COLO668 (cell line): ENCODE data around the gene TUBD1.

Experiments
- DNase-seq: peaks from one replicate; lab custom pipeline; 2025; ENCODE audit not compliant: unreplicated experiment; lab: John Stamatoyannopoulos, UW

TUBD1 gene

DNA sequence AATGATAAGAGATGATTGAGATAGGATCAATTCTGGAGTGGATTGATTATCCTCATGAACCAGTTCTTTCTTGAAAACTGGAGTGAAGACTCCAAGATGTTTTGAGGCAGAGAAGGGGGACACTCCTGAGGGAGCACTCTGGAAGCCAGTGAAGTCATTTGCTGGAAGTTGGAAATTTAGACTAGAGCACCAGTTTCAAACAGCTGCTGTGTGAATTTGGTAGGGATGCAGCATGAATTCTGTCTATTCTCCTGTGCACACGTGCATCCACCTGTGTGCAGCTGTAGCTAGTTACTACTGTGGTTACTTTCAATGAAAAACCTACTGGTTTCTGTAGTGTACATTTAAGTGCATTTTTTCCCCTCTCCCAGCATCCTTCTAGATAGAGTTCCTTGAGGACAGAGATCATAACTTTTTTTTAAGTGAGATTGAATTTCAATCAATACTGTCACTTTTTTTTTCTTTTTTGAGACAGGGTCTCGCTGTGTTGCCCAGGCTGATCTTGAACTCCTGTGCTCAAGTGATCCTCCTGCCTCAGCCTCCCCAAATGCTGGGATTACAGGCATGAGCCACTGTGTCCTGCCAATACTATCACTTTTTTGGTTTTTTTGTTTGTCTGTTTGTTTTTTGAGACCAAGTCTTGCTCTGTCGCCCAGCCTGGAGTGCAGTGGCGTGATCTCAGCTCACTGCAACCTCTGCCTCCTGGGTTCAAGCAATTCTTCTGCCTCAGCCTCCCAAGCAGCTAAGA lies 65.9 kb downstream of the TUBD1 start:
- no peak for DNase-seq

DNA sequence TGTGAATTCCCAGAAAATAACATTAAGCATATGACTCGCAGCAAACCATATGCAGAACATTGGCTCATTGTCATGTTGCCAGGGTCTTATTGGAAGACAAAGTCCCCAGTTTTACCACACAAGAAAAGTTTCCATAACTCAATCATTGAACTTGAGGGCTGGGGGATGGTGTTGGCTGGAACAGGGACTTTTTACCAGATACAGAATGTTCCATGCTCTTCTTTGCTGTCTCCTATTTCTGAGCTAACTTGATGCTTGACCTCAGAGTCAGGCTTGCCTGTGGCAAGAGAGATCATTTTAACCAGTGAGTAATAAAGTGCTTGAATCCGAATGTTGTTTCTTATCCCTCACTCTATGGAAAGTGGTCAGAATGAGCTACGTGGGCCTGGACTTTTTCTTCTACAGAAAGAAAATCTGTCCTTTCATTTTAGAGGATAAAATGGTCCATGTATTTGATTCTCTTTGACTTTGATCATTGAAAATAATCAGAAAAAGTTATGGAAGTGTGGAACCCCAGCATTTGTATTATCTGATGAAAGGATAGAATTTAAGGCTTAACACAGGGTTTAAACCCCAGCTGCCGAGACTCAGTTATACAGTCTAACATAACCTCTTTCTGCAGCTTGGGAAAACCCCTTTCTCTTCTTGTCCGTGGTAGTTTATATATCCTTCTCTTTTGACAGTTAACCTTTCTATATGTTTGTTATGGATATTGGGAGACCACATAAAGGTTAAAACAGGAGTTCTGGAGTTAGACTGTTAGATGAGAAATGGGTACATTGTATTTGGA lies 67.0 kb downstream of the TUBD1 start:
- no peak for DNase-seq

DNA sequence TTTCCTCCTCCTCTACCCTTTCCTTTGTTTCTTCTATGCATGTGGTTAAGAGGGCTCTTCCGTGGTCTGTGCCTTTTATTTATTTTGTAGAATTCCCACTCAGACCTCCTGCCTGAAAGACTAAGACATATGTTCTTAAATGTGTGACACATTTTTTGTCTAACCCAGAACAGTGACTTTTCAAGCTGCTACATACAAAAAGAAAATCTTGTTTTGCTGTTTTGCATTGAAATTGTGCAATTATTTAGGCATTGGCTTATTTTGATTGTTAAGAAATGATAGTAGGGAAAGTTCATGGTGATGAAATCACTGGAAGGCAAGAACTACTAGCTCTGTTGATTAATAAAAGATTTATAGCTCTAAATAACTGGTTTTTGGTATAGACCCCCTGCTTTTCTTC lies 76.8 kb downstream of the TUBD1 start:
- no peak for DNase-seq

DNA sequence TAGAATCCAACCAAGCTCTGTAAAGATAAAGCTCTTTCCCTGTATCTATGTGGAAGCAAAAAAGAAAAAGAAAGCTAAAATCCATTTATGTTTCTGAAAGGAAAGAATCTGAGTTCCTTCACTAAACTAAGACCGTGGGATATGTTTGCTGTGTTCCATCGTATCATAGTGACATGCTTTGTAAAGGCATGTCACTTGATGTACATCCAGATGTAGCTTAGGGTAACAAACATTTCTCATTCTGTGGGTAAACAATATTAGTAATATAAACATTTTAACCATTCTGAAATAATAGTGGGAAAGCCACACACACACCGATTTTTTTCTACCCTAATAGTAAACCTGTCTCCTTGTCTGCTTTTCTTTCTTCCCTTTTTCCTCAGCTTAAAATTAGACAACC lies 78.1 kb downstream of the TUBD1 start:
- no peak for DNase-seq

DNA sequence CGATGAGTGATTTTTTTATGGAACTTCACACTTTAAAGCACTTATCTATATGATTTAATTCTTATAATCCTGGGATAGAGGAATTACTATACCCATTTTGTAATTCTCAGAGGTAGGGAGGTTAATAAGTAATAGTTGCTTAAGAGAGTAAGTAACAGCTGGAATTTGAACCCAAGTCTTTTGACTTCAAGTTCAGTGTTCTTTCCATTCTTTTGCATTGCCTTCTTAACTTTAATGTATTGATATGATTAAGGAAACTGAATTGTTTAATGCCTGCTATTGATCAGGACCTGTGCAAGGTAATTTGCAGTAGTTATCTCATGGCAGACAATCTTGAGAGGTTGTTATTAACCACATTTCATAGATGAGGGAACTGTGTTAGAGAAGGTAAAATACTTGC lies 78.5 kb downstream of the TUBD1 start:
- DNase-seq = no peak

DNA sequence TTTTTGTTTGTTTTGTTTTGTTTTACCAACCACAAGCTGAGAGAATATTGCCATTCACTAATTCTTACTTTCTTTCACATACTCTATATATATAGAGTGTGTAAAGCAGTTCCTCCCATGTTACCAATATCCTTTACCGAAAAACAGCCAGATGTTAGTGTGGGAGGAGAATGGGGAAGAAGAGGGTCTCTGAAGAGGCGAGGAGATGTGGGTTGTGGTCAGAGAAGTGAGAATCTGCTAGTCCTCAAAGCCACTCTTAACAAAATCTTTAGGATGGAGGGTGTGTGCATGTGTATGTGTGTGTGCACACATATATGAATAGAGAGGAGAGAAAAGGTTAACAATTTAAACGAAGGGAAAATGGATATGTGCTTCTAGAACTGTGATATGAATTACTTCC lies 80.6 kb downstream of the TUBD1 start:
- DNase-seq = no peak

DNA sequence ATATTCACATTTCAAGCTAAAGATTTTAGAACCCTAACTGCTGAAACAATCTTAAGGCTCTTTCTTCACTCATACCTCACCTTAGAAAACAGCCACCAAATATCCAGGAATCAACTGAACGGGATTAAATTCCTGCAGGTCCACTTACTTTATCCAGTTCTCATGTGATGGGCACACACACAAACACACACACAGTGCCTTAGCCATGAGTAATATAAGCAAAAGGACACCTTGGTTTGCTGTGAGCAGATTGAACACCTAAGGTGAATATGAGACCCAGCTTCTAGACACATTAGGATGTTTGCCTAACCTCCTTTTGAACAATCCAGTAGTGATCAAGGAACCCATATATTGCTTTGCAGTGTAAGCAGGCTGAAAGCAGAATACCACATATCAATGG lies 81.5 kb downstream of the TUBD1 start:
- DNase-seq = no peak

DNA sequence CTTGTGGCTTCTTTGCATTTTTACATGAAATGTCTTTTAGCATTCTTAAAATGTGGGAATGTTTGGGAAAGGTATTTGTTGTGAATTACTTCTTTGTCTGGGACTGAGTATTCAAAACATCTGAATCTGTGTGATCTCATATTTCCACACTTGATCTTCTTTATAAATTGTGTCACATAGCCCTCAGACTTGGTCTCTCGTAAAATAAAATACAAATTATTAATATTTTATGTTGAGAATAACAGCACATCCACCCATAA lies 81.9 kb downstream of the TUBD1 start:
- DNase-seq = no peak
